ENCODE measurements around the gene APBB2.

DNA sequence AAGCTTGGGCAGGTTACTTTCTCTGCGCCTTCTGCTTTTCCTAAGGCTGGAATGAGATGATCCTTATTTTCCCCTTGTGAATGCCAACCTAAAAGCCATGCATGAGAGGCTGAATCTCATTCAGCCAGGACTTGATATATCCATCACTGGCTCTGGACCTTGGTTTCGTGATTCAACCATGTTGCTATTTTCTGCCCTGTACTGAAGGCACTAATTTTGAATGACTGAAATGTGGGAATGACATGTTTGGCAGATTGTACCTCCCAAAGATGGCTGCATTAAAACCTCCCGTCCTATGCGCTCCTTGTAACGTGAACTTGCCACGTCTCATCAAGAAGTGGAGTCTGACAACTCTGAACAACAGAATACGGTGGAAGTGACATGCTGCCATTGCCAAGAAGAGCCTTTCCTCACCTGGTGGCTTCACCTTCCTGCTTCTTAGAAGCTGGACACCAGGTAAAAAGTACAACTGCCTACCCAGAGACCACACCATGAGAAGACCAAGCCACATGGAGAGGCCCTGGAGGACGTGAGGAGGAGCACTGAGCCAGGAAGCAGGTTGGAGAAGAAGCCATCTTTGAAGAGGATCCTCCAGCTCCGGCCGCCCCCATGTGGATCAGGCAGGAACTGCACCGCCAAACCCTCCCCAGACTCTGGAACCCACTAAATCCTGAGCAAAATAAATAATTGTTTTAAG is 290.1 kb downstream of the APBB2 start:
- TF ChIP-seq CTCF (conservative IDR thresholded peaks at IDR 0.05) (peak; percentile 94), EZH2 (IDR thresholded peaks at IDR 0.05; ENCODE audit: low read depth) (no peak)
